Activated CD4-positive, alpha-beta memory T cell treated with anti-CD3 and anti-CD28 coated beads for 36 hours (primary cell): ENCODE measurements around the gene KCNJ18. TPM values are rescaled to one million over a fixed set of nuclear protein-coding genes. Genes with fewer than 3 reads are reported as not detected.
"Not testable (repeated sequence)": the region's sequence is repeated elsewhere in the genome, so short reads cannot be mapped to it uniquely, and the experiment has no call there.

Experiments used
- CTCF ChIA-PET: fragments of 350-600 bp; sonication (Branson Sonifier 250); formaldehyde crosslinking; loops from one replicate; lab custom pipeline; 2021; ENCODE audit warnings: antibody characterized with exemption, inconsistent platforms; lab: Charles Lee
- POLR2A ChIA-PET: fragments of 350-600 bp; sonication (Branson Sonifier 250); formaldehyde crosslinking; loops from one replicate; lab custom pipeline; 2021; ENCODE audit warnings: antibody characterized with exemption; lab: Charles Lee
- DNase-seq: peaks from one replicate; pipeline ENCODE4 v3.0.0-alpha.2; 2020
- H3K27ac Mint-ChIP-seq: one replicate; pipeline ENCODE4 v1.8.0; 2021; ENCODE audit warnings: mixed read lengths
- H3K27me3 Mint-ChIP-seq: one replicate; pipeline ENCODE4 v1.8.0; 2021; ENCODE audit warnings: mixed read lengths
- H3K36me3 Mint-ChIP-seq: one replicate; pipeline ENCODE4 v1.8.0; 2021; ENCODE audit warnings: mixed read lengths
- H3K4me1 Mint-ChIP-seq: one replicate; pipeline ENCODE4 v1.8.0; 2021; ENCODE audit warnings: low read depth, mixed read lengths
- H3K4me3 Mint-ChIP-seq: one replicate; pipeline ENCODE4 v1.8.0; 2021; ENCODE audit warnings: mild to moderate bottlenecking, mixed read lengths
- H3K9me3 Mint-ChIP-seq: one replicate; pipeline ENCODE4 v1.8.0; 2021; ENCODE audit warnings: mixed read lengths
- intact Hi-C: fragments of 100-400 bp; cut with micrococcal nuclease; formaldehyde crosslinking; loops from one replicate; pipeline ENCODE4 v1.15.1; 2023
- total RNA-seq, 2 experiments: library from RNA; stranded (reverse); gene quantifications; one replicate each; pipeline ENCODE4 v1.2.3, GENCODE V29; 2021

Gene KCNJ18
- total RNA-seq, 2 experiments from 2014 or later, result not detected

DNA sequence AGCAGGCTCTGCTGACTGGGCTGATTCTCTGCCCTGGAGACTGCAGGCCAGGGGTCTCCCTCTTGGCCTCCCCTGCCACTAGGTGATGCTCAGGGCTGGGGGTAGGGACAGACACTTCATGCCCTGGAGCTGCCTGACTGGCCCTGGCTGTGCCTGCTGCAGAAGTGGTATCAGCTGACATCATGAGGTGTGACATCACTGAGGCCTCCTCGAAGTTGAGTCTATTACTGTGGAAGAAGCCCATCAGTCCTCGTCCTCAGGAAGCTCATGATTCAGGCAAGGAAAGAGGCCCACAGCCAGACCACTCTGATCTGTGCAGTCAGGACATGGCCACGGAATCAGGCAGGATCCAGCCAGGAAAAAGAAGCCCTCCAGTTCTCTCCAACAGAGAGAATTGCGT lies 45.9 kb downstream of the KCNJ18 start:
- DNase-seq, H3K27ac Mint-ChIP-seq, H3K9me3 Mint-ChIP-seq, intact Hi-C loops, H3K27me3 Mint-ChIP-seq, H3K36me3 Mint-ChIP-seq, H3K4me3 Mint-ChIP-seq, POLR2A ChIA-PET, H3K4me1 Mint-ChIP-seq, CTCF ChIA-PET: not testable (repeated sequence)

DNA sequence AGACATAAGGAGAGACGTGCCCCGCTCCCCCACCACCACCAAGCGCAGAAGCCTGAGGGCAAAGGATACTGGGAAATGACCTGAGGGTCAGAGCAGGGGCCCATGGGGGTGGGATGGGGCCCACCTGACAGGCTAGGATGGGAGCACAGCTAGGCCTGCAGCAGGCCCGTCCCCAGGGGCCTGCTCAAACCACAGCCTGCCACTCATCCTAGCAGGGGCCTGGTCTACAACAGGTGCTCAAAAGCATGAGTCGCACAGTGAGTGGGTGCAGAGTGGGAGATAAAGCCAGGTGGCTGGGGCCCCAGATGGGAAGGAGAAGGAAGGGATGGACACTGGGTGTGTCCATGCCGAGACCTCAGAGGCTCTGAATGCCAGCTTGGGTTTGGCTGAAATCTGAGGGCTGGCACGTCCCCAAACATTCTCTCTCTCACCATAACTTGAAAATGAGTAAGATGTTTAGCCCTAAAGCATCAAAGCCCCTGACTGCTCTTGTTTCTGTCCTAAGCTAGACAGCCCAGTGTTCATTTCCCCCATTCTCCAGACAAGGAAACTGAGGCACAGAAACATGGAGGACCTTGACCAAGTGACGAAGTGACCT lies 46.7 kb downstream of the KCNJ18 start:
- not testable (repeated sequence) for DNase-seq, H3K4me3 Mint-ChIP-seq

DNA sequence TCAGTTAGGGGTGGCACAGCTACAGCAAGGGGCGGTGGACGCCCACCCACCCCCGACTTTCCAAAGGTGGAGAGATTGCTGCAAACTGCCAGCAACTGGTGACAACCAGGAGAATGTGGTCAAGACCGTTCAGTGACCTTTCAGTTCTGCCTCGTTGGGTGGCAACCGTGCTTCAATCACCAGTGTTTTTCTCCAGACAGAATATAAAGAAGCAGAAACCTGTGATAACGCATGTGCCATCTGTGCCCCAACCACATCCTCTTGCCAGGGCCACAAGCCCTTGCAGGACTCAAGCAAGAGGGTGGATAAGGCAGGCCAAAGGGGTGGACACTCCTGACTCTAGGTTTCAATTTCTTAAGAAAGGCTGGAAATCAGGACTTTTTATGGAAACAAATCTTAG lies 47.2 kb downstream of the KCNJ18 start:
- CTCF ChIA-PET, DNase-seq, H3K27ac Mint-ChIP-seq, POLR2A ChIA-PET, H3K9me3 Mint-ChIP-seq, H3K27me3 Mint-ChIP-seq, intact Hi-C loops, H3K4me1 Mint-ChIP-seq, H3K36me3 Mint-ChIP-seq, H3K4me3 Mint-ChIP-seq: not testable (repeated sequence)

More for the DNA sequence above, 46.7 kb downstream of the KCNJ18 start:
- CTCF ChIA-PET, H3K27ac Mint-ChIP-seq, H3K36me3 Mint-ChIP-seq, H3K9me3 Mint-ChIP-seq, H3K4me1 Mint-ChIP-seq, H3K27me3 Mint-ChIP-seq, POLR2A ChIA-PET, intact Hi-C loops: not testable (repeated sequence)

DNA sequence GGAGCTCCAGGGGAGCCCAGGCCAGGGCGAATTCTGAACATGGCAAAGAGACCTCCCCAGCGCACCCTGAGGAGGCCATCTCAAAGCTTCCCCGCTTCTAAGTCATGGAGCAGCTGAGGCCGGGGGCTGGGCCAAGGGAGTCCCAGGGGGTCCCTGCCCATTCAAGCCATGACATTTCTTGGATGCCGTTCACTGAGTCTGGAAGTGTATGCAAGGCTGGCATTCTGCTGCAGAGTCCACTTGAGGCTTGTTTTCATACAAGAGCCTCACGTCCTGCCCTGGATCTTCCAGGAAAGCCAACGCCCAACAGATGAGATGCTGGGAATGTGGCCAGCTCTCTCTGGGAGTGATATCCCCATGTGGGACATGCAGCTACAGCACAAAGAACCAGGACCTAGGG lies 48.5 kb downstream of the KCNJ18 start:
- POLR2A ChIA-PET, DNase-seq, CTCF ChIA-PET, intact Hi-C loops, H3K36me3 Mint-ChIP-seq, H3K27ac Mint-ChIP-seq, H3K27me3 Mint-ChIP-seq, H3K4me1 Mint-ChIP-seq, H3K9me3 Mint-ChIP-seq, H3K4me3 Mint-ChIP-seq: not testable (repeated sequence)

DNA sequence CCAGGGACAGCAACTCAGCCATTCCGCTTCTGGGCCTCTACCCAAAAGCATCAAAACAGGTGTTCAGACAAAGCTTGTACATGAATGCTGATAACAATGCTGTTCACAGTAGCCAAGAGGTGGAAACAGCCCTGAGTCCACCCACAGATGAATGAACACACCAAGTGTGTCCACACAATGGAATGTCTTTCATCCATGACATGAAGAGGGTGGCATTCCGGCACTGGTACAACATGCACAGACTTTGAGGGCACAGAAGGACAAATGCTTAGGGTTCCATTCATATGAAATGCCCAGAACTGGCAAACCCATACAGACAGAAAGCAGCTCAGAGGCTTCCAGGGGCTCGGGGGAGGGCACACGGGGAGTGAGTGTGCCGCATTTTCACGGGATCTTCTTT lies 49.2 kb downstream of the KCNJ18 start:
- H3K27ac Mint-ChIP-seq, H3K9me3 Mint-ChIP-seq, intact Hi-C loops, H3K36me3 Mint-ChIP-seq, H3K27me3 Mint-ChIP-seq, H3K4me1 Mint-ChIP-seq, H3K4me3 Mint-ChIP-seq, CTCF ChIA-PET, POLR2A ChIA-PET, DNase-seq: not testable (repeated sequence)

DNA sequence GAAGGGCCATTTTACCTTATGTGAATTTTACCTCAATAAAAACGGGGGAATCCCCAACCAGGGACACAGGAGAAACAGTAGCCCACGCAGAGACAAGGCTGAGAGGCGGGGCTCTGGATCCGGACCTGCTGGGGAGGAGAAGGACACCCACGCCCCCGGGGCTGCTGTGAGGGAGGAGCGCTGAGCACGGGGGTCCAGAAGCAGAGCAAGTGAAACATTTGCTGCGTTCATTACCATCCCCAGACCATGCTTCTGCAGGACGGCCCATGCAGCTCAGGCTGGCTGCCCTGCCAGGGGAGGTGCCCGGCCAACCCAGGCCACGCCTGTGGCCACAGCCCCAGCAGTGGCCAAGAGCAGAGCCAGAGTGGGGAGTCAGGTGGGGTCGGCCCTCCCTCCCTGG lies 50.0 kb downstream of the KCNJ18 start:
- intact Hi-C loops, result no loop called here
- Mint-ChIP-seq H3K36me3 (no peaks in the 10 kb centered on the region), H3K27me3 (no peaks in the 10 kb centered on the region), H3K4me1 (no peaks in the 10 kb centered on the region), H3K9me3 (peaks cover 2% of the 10 kb centered on the region), H3K27ac (no peak overlapping the region), H3K4me3 (no peak overlapping the region)
- ChIA-PET CTCF (no interaction called here), POLR2A (no interaction called here)
- no peak for DNase-seq

DNA sequence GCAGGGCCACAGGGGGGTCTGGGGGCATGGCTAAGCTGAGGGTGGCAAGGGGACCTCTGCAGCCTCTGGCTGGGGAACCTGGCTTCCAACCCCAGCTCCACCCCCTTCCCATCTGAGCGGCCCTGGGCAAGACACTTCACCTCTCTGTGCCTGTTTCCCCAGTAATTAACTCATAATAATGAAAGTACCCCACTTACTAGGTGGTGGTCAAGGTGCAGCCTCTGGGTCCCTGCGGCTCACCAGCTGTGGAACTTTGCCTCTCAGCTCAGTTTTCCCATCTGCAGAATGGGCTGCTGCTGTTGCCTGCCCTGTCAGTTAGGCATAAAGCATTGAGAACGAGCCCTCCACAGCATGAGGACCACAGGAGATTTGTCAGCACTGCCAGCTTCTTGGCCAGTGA lies 51.8 kb downstream of the KCNJ18 start:
- H3K4me1 Mint-ChIP-seq, H3K27ac Mint-ChIP-seq, POLR2A ChIA-PET, DNase-seq, intact Hi-C loops, H3K27me3 Mint-ChIP-seq, CTCF ChIA-PET, H3K36me3 Mint-ChIP-seq, H3K4me3 Mint-ChIP-seq, H3K9me3 Mint-ChIP-seq: not testable (repeated sequence)

DNA sequence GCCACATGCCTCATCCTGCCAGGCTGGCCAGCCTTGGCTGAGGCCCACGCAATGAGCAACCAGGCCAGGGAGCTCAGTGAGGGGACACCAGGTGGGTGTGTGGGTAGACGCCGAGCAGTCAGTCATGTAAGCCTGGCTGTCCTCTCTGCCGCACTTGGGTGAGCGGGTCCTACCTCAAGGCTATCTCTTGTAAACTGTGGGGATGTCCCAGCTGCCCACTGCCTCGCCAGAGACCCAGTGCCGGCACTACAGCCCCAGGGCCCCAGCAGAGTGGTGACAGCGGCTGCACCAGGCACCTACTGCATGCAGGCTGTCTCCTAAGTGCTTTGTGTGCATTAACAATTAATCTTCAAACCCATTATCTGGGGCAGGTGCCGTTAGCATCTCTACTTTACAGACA lies 52.3 kb downstream of the KCNJ18 start:
- H3K27me3 Mint-ChIP-seq, POLR2A ChIA-PET, CTCF ChIA-PET, intact Hi-C loops, H3K27ac Mint-ChIP-seq, DNase-seq, H3K4me1 Mint-ChIP-seq, H3K36me3 Mint-ChIP-seq, H3K9me3 Mint-ChIP-seq, H3K4me3 Mint-ChIP-seq: not testable (repeated sequence)

DNA sequence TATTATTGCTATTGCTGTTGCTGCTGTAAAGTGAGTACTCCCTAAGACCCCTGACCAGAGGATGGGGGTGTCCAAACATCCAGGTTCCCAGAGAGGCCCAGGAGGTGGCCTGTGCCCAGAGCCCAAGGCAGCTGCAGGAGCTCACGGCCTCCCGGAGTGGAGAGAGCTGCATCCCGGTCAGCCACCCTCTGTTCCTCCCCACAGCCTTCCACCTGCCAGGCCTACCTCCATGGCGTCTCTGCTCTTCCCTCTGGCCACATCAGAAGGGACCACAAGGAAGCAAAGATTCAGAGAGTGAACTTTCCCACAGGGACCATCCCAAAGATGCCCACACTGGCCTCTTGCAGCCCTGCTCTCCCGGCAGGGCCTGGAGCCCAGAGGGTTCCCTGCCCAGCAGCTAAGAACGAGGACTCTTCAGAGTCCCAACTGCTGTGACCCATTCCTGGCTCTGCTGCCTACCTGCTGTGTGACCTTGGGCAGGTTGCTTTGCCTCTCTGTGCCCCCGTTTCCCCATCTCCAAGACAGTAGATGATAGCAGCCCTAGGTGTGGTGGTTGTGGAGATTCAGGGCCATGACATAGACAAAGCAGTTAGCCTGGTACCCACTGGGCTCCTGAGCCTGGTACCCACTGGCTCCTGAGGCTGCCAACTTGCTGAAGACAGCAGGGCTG lies 53.2 kb downstream of the KCNJ18 start:
- CTCF ChIA-PET, H3K27me3 Mint-ChIP-seq, DNase-seq, H3K4me3 Mint-ChIP-seq, H3K9me3 Mint-ChIP-seq, H3K27ac Mint-ChIP-seq, POLR2A ChIA-PET, H3K36me3 Mint-ChIP-seq, H3K4me1 Mint-ChIP-seq, intact Hi-C loops: not testable (repeated sequence)

DNA sequence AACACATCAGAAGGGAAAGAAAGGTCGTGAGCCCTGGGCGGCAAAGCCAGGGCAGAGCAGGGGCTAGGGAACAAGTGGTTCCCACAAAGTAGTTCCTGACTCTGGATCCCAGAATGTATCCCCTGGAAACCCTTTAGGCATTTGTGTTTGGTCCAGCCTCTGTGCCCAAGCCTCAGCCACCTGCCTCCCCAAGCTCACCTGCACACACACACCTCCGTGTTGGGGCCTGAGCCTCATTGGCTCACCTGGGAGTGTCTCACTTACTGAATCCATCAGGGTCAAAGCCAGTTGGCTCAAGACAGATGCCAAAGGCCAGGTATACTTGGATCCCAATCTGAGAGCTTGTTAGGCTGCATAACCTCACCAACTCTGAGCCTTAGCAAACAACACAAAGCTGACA lies 54.1 kb downstream of the KCNJ18 start:
- H3K27me3 Mint-ChIP-seq, POLR2A ChIA-PET, H3K4me1 Mint-ChIP-seq, CTCF ChIA-PET, H3K9me3 Mint-ChIP-seq, H3K36me3 Mint-ChIP-seq, H3K27ac Mint-ChIP-seq, DNase-seq, H3K4me3 Mint-ChIP-seq, intact Hi-C loops: not testable (repeated sequence)

DNA sequence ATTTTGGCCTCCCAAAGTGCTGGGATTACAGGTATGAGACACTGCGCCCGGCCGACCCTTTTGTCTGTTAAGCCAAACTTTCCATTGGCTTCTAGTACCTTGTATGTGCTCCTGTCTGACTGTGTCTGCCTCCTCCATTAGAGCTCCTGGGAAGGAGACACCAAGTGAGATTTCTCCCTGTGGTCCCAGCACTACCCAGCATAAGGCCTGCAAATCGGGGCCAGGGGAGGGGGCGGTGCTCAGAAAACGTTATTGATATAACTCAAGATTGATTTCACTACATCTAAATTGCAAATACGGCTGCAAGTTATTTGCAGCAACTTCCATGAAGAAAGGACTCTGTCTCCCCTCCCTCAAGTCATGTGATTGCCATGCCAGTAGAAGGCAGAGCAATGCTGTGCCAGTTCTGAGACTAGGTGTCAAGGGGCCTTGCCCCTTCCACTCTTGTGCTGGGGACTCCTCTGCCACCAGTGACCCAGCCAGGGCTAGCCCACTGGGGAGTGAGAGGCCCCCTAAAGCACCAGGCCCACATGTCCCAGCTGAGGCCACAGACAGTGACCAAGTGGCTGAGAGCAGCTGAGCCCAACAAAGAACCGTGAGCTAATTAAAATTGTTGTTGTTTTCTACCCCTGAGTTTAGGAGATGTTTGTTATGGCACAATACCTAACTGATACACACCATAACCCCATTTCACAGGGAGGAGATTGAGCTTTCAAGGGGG lies 55.0 kb downstream of the KCNJ18 start:
- DNase-seq, CTCF ChIA-PET, POLR2A ChIA-PET, H3K36me3 Mint-ChIP-seq, intact Hi-C loops, H3K27ac Mint-ChIP-seq, H3K4me3 Mint-ChIP-seq, H3K4me1 Mint-ChIP-seq, H3K9me3 Mint-ChIP-seq, H3K27me3 Mint-ChIP-seq: not testable (repeated sequence)

DNA sequence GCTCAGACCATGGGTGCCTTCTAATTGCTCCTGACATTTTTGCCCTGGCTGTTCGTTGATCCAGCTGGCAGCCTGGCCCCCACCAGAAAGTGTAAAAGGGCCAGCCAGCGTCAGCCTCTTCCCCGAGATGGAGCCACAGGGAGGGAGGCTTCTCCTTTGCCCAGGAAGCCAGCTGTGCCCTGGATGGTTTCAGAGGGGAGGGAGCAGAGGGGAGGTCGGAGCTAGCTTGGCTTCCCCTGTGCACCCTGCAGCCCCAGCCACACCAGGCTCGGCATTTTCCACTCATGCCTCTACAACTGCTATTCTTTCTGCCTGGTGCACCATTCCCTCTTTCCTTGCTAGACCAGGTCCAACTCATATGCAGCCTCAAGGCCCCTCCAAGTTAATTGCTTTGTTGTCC lies 56.4 kb downstream of the KCNJ18 start:
- DNase-seq, H3K4me3 Mint-ChIP-seq, H3K27ac Mint-ChIP-seq, H3K9me3 Mint-ChIP-seq, POLR2A ChIA-PET, H3K27me3 Mint-ChIP-seq, H3K36me3 Mint-ChIP-seq, CTCF ChIA-PET, intact Hi-C loops, H3K4me1 Mint-ChIP-seq: not testable (repeated sequence)
